Stomach smooth muscle (tissue), 2 donors: Measurements from ENCODE around the gene FAF2.
"Not testable (repeated sequence)": the region's sequence is repeated elsewhere in the genome, so short reads cannot be mapped to it uniquely, and the experiment has no call there.

ENCODE experiments used
- H3K27ac ChIP-seq: one replicate; pipeline ENCODE4 v1.7.0; 2013; ENCODE audit warnings: mild to moderate bottlenecking, low read length, inconsistent platforms
- H3K27me3 ChIP-seq, 2 donors: one replicate each; pipeline ENCODE4 v1.7.0; 2013; ENCODE audit warnings: low read length in 2 of 2; ENCODE audit not compliant: insufficient read depth in 2 of 2, control insufficient read depth in 1 of 2
- H3K36me3 ChIP-seq, 2 donors: one replicate each; pipeline ENCODE4 v1.7.0; 2013; ENCODE audit warnings: low read length in 2 of 2; ENCODE audit not compliant: control insufficient read depth in 2 of 2, insufficient read depth in 2 of 2
- H3K4me1 ChIP-seq: one replicate; pipeline ENCODE4 v1.7.0; 2013; ENCODE audit warnings: low read length; ENCODE audit not compliant: control insufficient read depth, insufficient read depth
- H3K4me3 ChIP-seq, 2 donors: one replicate each; pipeline ENCODE4 v1.7.0; 2013; ENCODE audit warnings: low read length in 2 of 2
- H3K9ac ChIP-seq, 2 donors: one replicate each; pipeline ENCODE4 v1.7.0; 2013; ENCODE audit warnings: low read length in 2 of 2, mild to moderate bottlenecking in 1 of 2
- H3K9me3 ChIP-seq, 2 donors: one replicate each; pipeline ENCODE4 v1.7.0; 2013; ENCODE audit warnings: low read length in 2 of 2; ENCODE audit not compliant: control insufficient read depth in 2 of 2
- donor health status: healthy.
- donor health status: Pancreatic carcinoma.

The FAF2 gene

DNA sequence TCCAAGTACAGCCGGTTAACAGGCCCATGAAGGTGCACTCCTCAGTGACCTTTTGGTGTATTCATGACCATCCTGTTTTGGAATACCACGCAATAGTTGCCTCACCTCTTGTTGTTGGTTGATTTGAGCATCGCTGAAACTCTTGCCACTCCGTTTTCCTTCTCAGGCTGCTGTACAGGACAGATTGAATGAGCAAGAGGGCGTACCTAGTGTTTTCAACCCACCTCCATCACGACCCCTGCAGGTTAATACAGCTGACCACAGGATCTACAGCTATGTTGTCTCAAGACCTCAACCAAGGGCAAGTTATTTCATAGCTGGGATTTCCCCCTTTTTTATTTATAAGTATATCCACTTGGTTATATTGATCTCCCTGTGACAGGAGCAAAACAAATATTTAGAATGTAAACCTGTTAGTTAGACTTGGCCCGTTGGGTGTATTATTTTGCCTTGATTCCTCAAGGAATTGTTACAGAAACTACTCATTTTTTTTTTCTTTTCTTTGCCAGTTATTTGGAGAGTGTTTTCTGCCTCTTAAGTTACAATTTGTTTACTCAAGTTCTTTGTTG, 38.1 kb downstream of the FAF2 start:
- no peak overlapping the region for H3K27ac ChIP-seq
- no peak overlapping the region for H3K9ac ChIP-seq
- H3K27me3 ChIP-seq = no peaks in the 10 kb centered on the region
- no peaks in the 10 kb centered on the region for H3K9me3 ChIP-seq
- H3K4me1 ChIP-seq = no peaks in the 10 kb centered on the region
- H3K4me3 ChIP-seq = no peak overlapping the region
- peaks cover 20 to 27% of the 10 kb centered on the region in 2 donors for H3K36me3 ChIP-seq

DNA sequence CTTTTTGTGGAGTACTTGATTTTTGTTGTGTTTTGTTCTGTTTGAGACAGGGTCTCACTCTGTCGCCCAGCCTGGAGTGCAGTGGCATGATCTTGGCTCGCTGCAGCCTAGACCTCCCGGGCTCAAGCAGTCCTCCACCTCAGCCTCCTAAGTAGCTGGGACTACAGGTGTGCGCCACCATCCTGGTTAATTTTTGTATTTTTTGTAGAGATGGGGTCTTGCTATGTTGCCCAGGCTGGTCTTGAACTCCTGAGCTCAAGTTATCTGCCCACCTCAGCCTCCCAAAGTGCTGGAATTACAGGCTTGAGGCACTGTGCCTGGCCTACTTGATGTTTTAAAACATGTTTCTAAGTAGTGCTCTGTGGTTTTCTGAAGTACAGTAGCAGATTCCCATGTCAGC, 39.0 kb downstream of the FAF2 start:
- H3K9ac ChIP-seq, H3K4me1 ChIP-seq, H3K27me3 ChIP-seq, H3K4me3 ChIP-seq, H3K9me3 ChIP-seq, H3K27ac ChIP-seq: not testable (repeated sequence)
- peaks cover 20 to 35% of the 10 kb centered on the region in 2 donors for H3K36me3 ChIP-seq

DNA sequence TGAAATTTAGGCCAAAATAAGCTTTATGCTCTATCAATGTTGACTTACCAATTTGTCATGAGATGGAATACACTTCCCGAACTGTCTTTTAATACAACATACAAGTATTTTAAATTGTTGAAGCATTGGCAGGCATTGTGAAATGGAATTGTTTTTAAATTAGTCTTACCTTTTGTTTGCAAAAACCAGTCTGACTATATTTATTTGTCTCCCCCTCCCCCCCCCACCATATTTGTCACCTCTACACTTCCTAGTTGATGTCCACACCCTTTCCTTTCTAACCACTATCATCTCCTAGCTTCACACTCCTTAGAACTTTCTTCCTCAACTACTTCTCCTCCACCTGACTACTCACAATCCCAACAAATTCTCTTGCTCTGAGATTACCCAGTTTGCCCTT, 40.9 kb downstream of the FAF2 start:
- Histone ChIP-seq H3K4me1 (no peaks in the 10 kb centered on the region), H3K9me3 (no peaks in the 10 kb centered on the region), H3K27ac (no peak overlapping the region), H3K27me3 (no peaks in the 10 kb centered on the region), H3K4me3 (no peak overlapping the region), H3K36me3 (peaks cover 33 to 48% of the 10 kb centered on the region in 2 donors), H3K9ac (no peak overlapping the region)

DNA sequence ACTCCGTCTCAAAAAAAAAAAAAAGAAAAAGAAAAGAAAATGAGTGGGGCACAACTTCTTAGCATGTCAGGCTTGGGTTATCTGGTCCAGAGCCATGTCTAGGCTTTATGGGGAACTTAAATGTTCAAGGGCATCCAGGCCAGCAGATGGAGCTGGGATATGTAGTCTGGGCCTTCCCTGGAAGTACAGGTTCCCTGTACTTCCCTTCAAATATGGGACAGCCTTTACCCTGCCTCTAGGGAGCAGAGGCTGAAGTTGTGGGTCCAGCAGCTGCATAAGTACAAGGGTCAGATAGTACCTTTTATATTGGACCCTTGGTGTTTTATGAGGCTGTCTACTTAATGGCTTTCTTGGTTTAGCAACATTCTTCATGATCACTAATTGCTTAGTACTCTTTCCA, 42.1 kb downstream of the FAF2 start:
- H3K4me3 ChIP-seq = no peak overlapping the region
- H3K27ac ChIP-seq = no peak overlapping the region
- H3K27me3 ChIP-seq = no peaks in the 10 kb centered on the region
- H3K9ac ChIP-seq = no peak overlapping the region
- peaks cover 37 to 49% of the 10 kb centered on the region in 2 donors for H3K36me3 ChIP-seq
- H3K9me3 ChIP-seq = no peaks in the 10 kb centered on the region
- no peaks in the 10 kb centered on the region for H3K4me1 ChIP-seq

DNA sequence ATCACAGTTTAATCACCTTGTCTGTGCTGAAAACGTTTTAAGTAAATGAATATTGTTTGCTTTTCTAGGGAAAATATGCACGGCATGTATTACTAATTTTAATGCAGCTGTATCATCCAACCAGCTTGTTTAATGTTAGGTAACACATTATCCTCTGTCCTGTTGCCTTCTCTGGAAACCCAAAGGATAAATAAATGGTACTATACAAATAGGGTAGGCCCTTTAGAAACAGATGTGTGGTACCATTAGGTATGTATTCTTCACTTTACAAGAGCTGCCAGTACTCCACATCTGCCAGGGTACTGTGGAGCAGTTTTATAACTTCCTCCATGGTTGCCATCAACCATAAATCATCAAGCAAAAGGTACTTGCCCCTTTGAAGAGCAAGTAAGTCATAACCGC, 42.9 kb downstream of the FAF2 start:
- Histone ChIP-seq H3K27ac (no peak overlapping the region), H3K36me3 (peaks cover 37 to 55% of the 10 kb centered on the region in 2 donors), H3K4me1 (no peaks in the 10 kb centered on the region), H3K27me3 (no peaks in the 10 kb centered on the region), H3K4me3 (no peak overlapping the region), H3K9ac (no peak overlapping the region), H3K9me3 (no peaks in the 10 kb centered on the region)

DNA sequence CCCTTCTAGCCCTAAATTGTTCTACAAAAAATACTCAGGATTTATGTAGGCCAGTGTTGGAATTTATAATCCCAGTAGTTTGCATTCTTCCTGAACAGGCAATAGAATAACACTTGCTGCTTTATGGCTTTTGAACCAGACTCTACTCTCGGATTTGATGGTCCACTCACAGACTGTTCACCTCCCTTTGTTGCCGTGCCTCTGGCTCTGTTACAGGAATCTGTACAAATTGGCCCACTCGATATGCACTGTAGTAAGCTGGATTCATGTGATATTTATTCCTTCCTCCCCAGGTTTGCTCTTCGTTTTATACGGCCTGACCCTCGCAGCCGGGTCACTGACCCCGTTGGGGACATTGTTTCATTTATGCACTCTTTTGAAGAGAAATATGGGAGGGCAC, 43.7 kb downstream of the FAF2 start:
- H3K27ac ChIP-seq = no peak overlapping the region
- H3K36me3 ChIP-seq = peaks cover 40 to 60% of the 10 kb centered on the region in 2 donors
- no peak overlapping the region for H3K4me3 ChIP-seq
- no peaks in the 10 kb centered on the region for H3K4me1 ChIP-seq
- no peak overlapping the region for H3K9ac ChIP-seq
- no peaks in the 10 kb centered on the region for H3K27me3 ChIP-seq
- H3K9me3 ChIP-seq = no peaks in the 10 kb centered on the region

DNA sequence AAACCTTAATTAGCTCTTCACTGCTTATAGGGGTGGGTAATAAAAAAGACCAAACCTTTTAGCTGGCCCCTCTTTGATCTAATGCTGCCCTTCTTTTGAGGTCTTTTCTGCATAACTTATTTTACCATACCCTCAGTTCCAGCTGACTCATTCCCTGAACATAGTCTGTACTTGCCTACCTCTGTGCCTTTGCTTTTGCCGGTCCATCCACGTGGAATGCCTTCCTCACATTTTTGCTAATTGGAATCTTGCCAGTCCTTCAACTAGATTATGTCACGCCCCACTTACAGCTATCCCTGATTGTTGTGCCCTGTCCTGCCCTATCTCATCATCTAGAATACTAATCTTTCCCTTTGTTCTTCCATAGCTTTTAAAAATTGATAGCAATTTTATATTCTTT, 44.2 kb downstream of the FAF2 start:
- Histone ChIP-seq H3K27ac (no peak overlapping the region), H3K4me1 (no peaks in the 10 kb centered on the region), H3K36me3 (peaks cover 40 to 56% of the 10 kb centered on the region in 2 donors), H3K9ac (no peak overlapping the region), H3K9me3 (no peaks in the 10 kb centered on the region), H3K27me3 (no peaks in the 10 kb centered on the region), H3K4me3 (no peak overlapping the region)

DNA sequence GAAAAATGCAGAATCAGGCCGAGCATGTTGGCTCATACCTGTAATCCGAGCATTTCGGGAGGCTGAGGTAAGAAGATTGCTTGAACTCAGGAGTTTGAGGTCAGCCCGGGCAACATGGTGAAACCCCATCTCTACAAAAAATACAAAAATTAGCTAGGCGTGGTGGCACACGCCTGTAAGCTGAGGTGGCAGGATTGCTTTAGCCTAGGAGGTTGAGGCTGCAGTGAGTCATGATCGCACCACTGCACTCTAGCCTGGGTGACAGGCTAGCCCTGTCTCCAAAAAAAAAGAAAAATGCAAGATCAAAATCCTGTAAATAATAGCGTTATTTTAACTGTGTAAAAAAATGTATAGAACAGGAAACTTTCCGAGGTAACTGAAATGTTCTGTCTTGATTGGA, 49.7 kb downstream of the FAF2 start:
- Histone ChIP-seq H3K27me3 (no peaks in the 10 kb centered on the region), H3K36me3 (peaks cover 51 to 63% of the 10 kb centered on the region in 2 donors), H3K9me3 (no peaks in the 10 kb centered on the region), H3K27ac (no peak overlapping the region), H3K4me1 (no peaks in the 10 kb centered on the region), H3K9ac (no peak overlapping the region), H3K4me3 (no peak overlapping the region)

DNA sequence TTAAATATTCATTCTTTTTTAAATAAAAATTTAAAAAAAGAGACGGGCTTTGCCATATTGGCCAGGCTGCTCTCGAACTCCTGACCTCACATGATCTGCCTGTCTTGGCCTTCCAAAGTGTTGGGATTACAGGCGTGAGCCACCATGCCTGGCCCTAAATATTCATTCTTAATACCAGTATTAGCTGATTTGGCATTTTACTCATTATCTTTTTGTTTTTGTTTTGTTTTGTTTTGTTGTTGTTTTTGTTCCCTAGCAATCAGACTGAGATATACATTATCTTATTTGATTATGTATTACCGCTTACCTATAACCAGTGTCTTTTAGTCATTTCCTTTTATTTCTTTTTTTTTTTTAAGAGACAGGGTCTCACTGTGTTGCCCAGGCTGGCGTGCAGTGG, 51.1 kb downstream of the FAF2 start:
- no peak overlapping the region for H3K4me3 ChIP-seq
- H3K9ac ChIP-seq = no peak overlapping the region
- H3K36me3 ChIP-seq = peaks cover 38 to 50% of the 10 kb centered on the region in 2 donors

DNA sequence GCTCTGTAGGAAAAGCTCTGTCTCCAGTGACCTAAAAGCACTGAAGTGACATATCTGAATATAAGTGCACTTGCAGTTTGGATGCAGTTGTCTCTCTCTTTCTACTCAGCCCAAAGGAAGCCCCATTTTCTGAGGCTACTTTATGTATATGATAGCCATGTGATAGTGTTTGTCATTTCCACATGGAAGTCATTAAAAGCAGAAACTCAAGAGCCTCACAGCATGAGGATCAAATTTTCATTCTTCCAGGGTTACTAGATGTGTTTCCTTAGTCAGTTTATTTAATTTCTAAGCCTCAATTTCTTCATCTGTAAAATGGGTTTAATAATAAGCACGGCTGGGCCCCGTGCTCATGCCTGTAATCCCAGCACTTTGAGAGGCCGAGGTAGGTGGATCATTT, 52.3 kb downstream of the FAF2 start:
- H3K36me3 ChIP-seq = peaks cover 41 to 50% of the 10 kb centered on the region in 2 donors
- no peak overlapping the region for H3K4me3 ChIP-seq
- no peak overlapping the region for H3K27ac ChIP-seq
- no peak overlapping the region for H3K9ac ChIP-seq
- H3K9me3 ChIP-seq = no peaks in the 10 kb centered on the region
- no peaks in the 10 kb centered on the region for H3K4me1 ChIP-seq
- no peaks in the 10 kb centered on the region for H3K27me3 ChIP-seq

More for the DNA sequence above, 51.1 kb downstream of the FAF2 start:
- Histone ChIP-seq H3K27ac (no peak overlapping the region), H3K4me1 (no peaks in the 10 kb centered on the region), H3K27me3 (no peaks in the 10 kb centered on the region), H3K9me3 (no peaks in the 10 kb centered on the region)

DNA sequence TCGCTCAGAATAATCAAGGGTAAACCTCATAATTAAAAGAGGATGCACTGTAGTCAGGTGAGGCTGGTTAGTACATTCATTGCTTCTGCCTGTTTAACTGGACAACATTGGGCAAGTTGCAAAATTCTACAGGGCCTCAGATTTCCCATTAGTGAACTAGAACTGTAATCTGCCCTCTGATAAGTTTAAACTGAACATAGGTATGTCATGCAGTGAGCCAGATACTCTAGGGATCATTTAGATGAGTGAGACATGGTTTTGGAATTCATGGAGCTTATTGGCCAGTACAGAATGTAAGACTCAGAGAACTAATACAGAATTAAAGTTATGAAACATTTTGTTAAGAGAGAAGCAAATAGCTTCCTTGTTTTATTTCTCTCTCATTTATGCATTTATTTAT, 53.1 kb downstream of the FAF2 start:
- no peak overlapping the region for H3K4me3 ChIP-seq
- H3K36me3 ChIP-seq = peaks cover 35 to 44% of the 10 kb centered on the region in 2 donors
- H3K9ac ChIP-seq = no peak overlapping the region
- H3K4me1 ChIP-seq = no peaks in the 10 kb centered on the region
- no peaks in the 10 kb centered on the region for H3K27me3 ChIP-seq
- no peaks in the 10 kb centered on the region for H3K9me3 ChIP-seq
- no peak overlapping the region for H3K27ac ChIP-seq
